ENCODE data around the gene COBLL1. TPM values are rescaled to one million over a fixed set of nuclear protein-coding genes. Genes with fewer than 3 reads are reported as not detected.

The COBLL1 gene
- total RNA-seq, 1 experiment from 2014 or later, result 3.6 TPM

DNA sequence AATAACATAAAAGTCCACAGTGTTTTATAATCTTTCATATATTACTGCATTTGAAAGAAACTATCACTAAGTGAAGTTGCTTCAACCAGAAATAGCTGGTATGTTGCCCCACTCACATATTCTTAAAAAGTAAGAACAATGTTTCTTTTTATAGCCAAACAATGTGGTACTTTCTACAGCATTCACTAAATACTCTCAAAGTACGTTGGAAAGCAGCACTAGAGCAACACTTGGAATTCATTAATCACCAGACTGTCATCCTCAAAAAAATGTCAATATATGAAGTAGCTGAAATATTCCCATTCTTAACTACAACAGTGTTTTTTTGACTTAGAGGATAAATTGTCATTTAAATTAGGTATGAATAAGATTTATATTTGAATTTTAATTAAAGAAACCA lies 32.8 kb downstream of the COBLL1 start:
- Histone ChIP-seq H3K4me1 (ENCODE audit: insufficient read depth, low read length) (no peaks in the 10 kb centered on the region), H2AFZ (ENCODE audit: low read length) (no peak overlapping the region), H3K79me2 (ENCODE audit: low read length) (no peaks in the 10 kb centered on the region), H3K9ac (ENCODE audit: low read length) (no peak overlapping the region), H3K27me3 (ENCODE audit: low read length) (no peaks in the 10 kb centered on the region), H3F3A (ENCODE audit: low read length, unreplicated experiment) (no peaks in the 10 kb centered on the region), H3K36me3 (ENCODE audit: low read depth, low read length) (no peaks in the 10 kb centered on the region), H4K20me1 (ENCODE audit: low read length) (no peaks in the 10 kb centered on the region), H3K4me2 (ENCODE audit: low read length) (no peak overlapping the region), H3K4me3 (ENCODE audit: low read length) (no peak overlapping the region), H3K27ac (ENCODE audit: low read length) (no peak overlapping the region), H3K9me2 (replicated peaks; ENCODE audit: low read length) (no peaks in the 10 kb centered on the region), H3K9me3 (ENCODE audit: low read length) (no peaks in the 10 kb centered on the region)
- DNase-seq (no peak), ATAC-seq (no peak)
- BruUV-seq (replicated peaks), result no TSS peak
- ChIA-PET CTCF (no interaction called here), POLR2A (ENCODE audit: unreplicated experiment) (no interaction called here)
- TF ChIP-seq, protein P1, sequence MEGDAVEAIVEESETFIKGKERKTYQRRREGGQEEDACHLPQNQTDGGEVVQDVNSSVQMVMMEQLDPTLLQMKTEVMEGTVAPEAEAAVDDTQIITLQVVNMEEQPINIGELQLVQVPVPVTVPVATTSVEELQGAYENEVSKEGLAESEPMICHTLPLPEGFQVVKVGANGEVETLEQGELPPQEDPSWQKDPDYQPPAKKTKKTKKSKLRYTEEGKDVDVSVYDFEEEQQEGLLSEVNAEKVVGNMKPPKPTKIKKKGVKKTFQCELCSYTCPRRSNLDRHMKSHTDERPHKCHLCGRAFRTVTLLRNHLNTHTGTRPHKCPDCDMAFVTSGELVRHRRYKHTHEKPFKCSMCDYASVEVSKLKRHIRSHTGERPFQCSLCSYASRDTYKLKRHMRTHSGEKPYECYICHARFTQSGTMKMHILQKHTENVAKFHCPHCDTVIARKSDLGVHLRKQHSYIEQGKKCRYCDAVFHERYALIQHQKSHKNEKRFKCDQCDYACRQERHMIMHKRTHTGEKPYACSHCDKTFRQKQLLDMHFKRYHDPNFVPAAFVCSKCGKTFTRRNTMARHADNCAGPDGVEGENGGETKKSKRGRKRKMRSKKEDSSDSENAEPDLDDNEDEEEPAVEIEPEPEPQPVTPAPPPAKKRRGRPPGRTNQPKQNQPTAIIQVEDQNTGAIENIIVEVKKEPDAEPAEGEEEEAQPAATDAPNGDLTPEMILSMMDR (conservative IDR thresholded peaks at IDR 0.05; ENCODE audit: low read depth, low read length), result no peak
- no peak for TF ChIP-seq EZH2 (IDR thresholded peaks at IDR 0.05; ENCODE audit: low read length, unreplicated experiment)
- TF ChIP-seq EZH2phosphoT487 (IDR thresholded peaks at IDR 0.05; ENCODE audit: borderline replicate concordance, low read length), result no peak
- intact Hi-C loops (cut with micrococcal nuclease), result no loop called here

DNA sequence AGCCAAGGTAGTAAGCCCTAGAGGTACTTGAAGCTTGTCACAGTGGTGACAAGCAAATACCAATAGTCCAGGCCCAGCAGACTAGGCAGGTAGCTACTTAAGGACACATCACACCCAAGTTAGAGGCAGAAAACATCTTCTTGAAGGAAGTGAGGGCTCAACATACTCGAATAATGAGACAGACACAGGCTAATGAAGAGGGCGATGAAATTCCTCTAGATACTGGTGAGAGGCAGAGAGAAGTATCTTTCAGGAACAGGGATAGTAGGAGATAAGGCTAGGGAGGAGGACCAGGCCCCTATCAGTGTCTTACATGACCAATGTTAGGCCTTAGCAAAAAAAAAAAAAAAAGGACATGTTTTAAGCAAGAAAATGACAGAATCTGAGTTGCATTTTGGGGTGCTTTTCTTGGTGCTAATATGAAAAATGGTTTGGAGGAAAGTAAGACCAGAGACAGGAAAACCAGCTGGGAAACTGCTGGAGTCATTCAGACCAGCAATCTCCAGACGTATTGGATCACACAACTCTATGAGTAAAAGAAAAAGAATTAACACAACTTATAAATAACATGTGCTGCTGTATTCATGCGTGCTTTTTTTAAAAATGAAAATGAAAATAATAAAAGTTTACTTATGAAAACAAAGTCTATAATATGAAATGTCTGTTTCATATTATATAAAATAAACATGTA lies 37.7 kb downstream of the COBLL1 start:
- no peak overlapping the region for H3K4me3 ChIP-seq (ENCODE audit: low read length)
- H3K79me2 ChIP-seq (ENCODE audit: low read length), result no peaks in the 10 kb centered on the region
- H3K36me3 ChIP-seq (ENCODE audit: low read depth, low read length), result no peaks in the 10 kb centered on the region
- DNase-seq (no peak), ATAC-seq (no peak)
- H3K4me1 ChIP-seq (ENCODE audit: insufficient read depth, low read length), result no peaks in the 10 kb centered on the region
- no peaks in the 10 kb centered on the region for H3K27me3 ChIP-seq (ENCODE audit: low read length)
- POLR2A ChIA-PET (ENCODE audit: unreplicated experiment), result no interaction called here
- H3K9me2 ChIP-seq (replicated peaks; ENCODE audit: low read length), result no peaks in the 10 kb centered on the region
- TF ChIP-seq, protein P1 (conservative IDR thresholded peaks at IDR 0.05; ENCODE audit: low read depth, low read length), result no peak
- TF ChIP-seq EZH2 (IDR thresholded peaks at IDR 0.05; ENCODE audit: low read length, unreplicated experiment), result no peak
- no peak for TF ChIP-seq EZH2phosphoT487 (IDR thresholded peaks at IDR 0.05; ENCODE audit: borderline replicate concordance, low read length)
- no peaks in the 10 kb centered on the region for H3K9me3 ChIP-seq (ENCODE audit: low read length)
- H3K27ac ChIP-seq (ENCODE audit: low read length), result no peak overlapping the region
- intact Hi-C loops (cut with micrococcal nuclease), result no loop called here
- no peak overlapping the region for H3K4me2 ChIP-seq (ENCODE audit: low read length)
- H3K9ac ChIP-seq (ENCODE audit: low read length), result no peak overlapping the region
- H4K20me1 ChIP-seq (ENCODE audit: low read length), result no peaks in the 10 kb centered on the region
- CTCF ChIA-PET, result no interaction called here
- H3F3A ChIP-seq (ENCODE audit: low read length, unreplicated experiment), result no peaks in the 10 kb centered on the region
- no TSS peak for BruUV-seq (replicated peaks)
- no peak overlapping the region for H2AFZ ChIP-seq (ENCODE audit: low read length)

DNA sequence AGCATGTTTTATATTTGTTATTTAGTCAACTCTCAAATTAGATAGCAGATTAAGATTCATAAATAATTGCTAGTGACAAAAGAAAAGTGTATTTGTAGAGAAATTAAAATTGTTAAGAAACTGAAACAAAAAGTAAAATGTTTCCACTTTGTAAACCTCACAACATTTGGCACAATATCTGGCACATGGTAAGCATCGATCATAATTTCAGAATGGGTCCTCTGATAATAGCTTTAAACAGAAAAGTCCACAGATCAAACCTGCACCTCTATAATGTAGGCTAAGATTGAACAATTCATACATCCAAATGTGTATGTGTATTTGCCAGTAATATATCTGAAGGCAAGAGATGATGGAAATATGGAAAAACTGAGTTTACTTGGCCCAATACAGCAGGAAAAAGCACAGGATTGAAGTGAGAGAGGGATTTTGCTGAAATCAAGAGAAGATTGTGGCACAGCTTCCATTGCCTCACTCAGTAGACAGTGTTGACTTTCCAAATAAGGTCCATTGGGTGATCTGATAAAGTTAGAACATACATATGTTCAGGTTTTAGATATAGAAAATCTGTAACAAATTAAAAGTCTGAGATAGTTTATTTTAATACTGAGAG lies 39.4 kb downstream of the COBLL1 start:
- Histone ChIP-seq H3K27ac (ENCODE audit: low read length) (no peak overlapping the region), H3K9ac (ENCODE audit: low read length) (no peak overlapping the region), H3K27me3 (ENCODE audit: low read length) (no peaks in the 10 kb centered on the region), H3K9me2 (replicated peaks; ENCODE audit: low read length) (no peaks in the 10 kb centered on the region), H3K79me2 (ENCODE audit: low read length) (no peaks in the 10 kb centered on the region), H3K9me3 (ENCODE audit: low read length) (no peaks in the 10 kb centered on the region), H3K4me1 (ENCODE audit: insufficient read depth, low read length) (no peaks in the 10 kb centered on the region), H3K4me2 (ENCODE audit: low read length) (no peak overlapping the region), H4K20me1 (ENCODE audit: low read length) (no peaks in the 10 kb centered on the region), H3K4me3 (ENCODE audit: low read length) (no peak overlapping the region), H2AFZ (ENCODE audit: low read length) (no peak overlapping the region), H3K36me3 (ENCODE audit: low read depth, low read length) (no peaks in the 10 kb centered on the region), H3F3A (ENCODE audit: low read length, unreplicated experiment) (no peaks in the 10 kb centered on the region)
- no peak for ATAC-seq
- intact Hi-C loops (cut with micrococcal nuclease), result no loop called here
- no TSS peak for BruUV-seq (replicated peaks)
- CTCF ChIA-PET, result no interaction called here
- TF ChIP-seq, protein P1 (conservative IDR thresholded peaks at IDR 0.05; ENCODE audit: low read depth, low read length), result no peak
- TF ChIP-seq EZH2phosphoT487 (IDR thresholded peaks at IDR 0.05; ENCODE audit: borderline replicate concordance, low read length) (no peak), EZH2 (IDR thresholded peaks at IDR 0.05; ENCODE audit: low read length, unreplicated experiment) (no peak)
- POLR2A ChIA-PET (ENCODE audit: unreplicated experiment), result no interaction called here
- DNase-seq, result no peak

All from PC-3 (cell line).